Measurements from ENCODE around the gene SLC10A2.
"Not testable (repeated sequence)": the region's sequence is repeated elsewhere in the genome, so short reads cannot be mapped to it uniquely, and the experiment has no call there.

Gene SLC10A2

GRCh38 chr13:103066079-103066780 lies at the start of gene SLC10A2:
TSS of gene SLC10A2 (minus strand) at chr13:103066417. CDS start at chr13:103066249, 168 bp downstream.
- DNase-seq (ENCODE audit: low spot score): no peak

- DNase-seq (ENCODE audit: low spot score): no peak
Measured at GRCh38 chr13:103107580-103107979, 41.4 kb upstream of the SLC10A2 start.

GRCh38 chr13:103104340-103104739 lies 38.1 kb upstream of the SLC10A2 start:
- DNase-seq (ENCODE audit: low spot score): no peak

GRCh38 chr13:103103456-103103855 lies 37.2 kb upstream of the SLC10A2 start:
- DNase-seq (ENCODE audit: low spot score): not testable (repeated sequence)

- DNase-seq (ENCODE audit: low spot score): no peak
Measured at GRCh38 chr13:103102482-103102881, 36.3 kb upstream of the SLC10A2 start.

- no peak for DNase-seq (ENCODE audit: low spot score)
Measured at GRCh38 chr13:103101901-103102300, 35.7 kb upstream of the SLC10A2 start.

- DNase-seq (ENCODE audit: low spot score): no peak
Measured at GRCh38 chr13:103101500-103101899, 35.3 kb upstream of the SLC10A2 start.

- DNase-seq (ENCODE audit: low spot score): no peak
Measured at GRCh38 chr13:103100830-103101229, 34.6 kb upstream of the SLC10A2 start.

GRCh38 chr13:103099722-103100293 lies 33.6 kb upstream of the SLC10A2 start:
- no peak for DNase-seq (ENCODE audit: low spot score)

GRCh38 chr13:103098535-103098934 lies 32.3 kb upstream of the SLC10A2 start:
- no peak for DNase-seq (ENCODE audit: low spot score)

- no peak for DNase-seq (ENCODE audit: low spot score)
Measured at GRCh38 chr13:103097366-103097928, 31.2 kb upstream of the SLC10A2 start.

- not testable (repeated sequence) for DNase-seq (ENCODE audit: low spot score)
Measured at GRCh38 chr13:103093649-103094048, 27.4 kb upstream of the SLC10A2 start.

GRCh38 chr13:103087275-103087674 lies 21.1 kb upstream of the SLC10A2 start:
- no peak for DNase-seq (ENCODE audit: low spot score)

- DNase-seq (ENCODE audit: low spot score): no peak
Measured at GRCh38 chr13:103081435-103081834, 15.2 kb upstream of the SLC10A2 start.

GRCh38 chr13:103078158-103078557 lies 11.9 kb upstream of the SLC10A2 start:
- no peak for DNase-seq (ENCODE audit: low spot score)

GRCh38 chr13:103068836-103069235 lies 2.6 kb upstream of the SLC10A2 start:
- DNase-seq (ENCODE audit: low spot score): no peak

- DNase-seq (ENCODE audit: low spot score): no peak
Measured at GRCh38 chr13:103067751-103068555, 1.7 kb upstream of the SLC10A2 start.

GRCh38 chr13:103066781-103067345 lies 646 bp upstream of the SLC10A2 start:
- DNase-seq (ENCODE audit: low spot score): no peak

GRCh38 chr13:103063376-103063775 lies 2.8 kb downstream of the SLC10A2 start:
- no peak for DNase-seq (ENCODE audit: low spot score)

GRCh38 chr13:103062079-103062478 lies 4.1 kb downstream of the SLC10A2 start:
- no peak for DNase-seq (ENCODE audit: low spot score)

GRCh38 chr13:103056008-103056407 lies 10.2 kb downstream of the SLC10A2 start:
- DNase-seq (ENCODE audit: low spot score): no peak

- DNase-seq (ENCODE audit: low spot score): no peak
Measured at GRCh38 chr13:103055166-103055565, 11.1 kb downstream of the SLC10A2 start.

Measured in kidney capillary endothelial cell (primary cell).